Measurements from ENCODE around the gene HS3ST1.

DNA sequence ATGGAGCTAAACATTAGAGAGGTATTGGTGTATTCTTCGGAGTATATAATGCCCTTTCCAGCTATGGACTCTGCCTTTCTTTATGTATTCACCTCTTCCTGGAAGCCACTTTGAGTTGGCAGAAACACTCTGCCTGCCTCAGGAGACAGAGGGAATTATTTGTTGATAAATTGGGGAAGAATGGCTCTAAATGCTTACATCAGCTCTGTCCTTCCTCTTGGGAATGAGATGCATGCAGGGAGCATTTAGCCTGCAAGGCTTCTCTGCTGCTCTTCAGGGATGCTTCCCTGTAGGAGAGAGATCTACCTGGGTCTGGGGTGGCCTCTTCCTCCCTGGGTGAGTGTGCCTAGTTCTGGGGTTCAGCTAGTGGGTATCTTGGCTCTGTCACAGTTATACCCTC lies 6.9 kb upstream of the HS3ST1 start:
- TF ChIP-seq ELF1 (IDR thresholded peaks at IDR 0.05; ENCODE audit: borderline replicate concordance, low read depth) = no peak
- no peak for TF ChIP-seq POLR2AphosphoS5 (IDR thresholded peaks at IDR 0.05; ENCODE audit: low read depth, low read length)
- no peak for TF ChIP-seq JUND (IDR thresholded peaks at IDR 0.05)
- no peak for TF ChIP-seq EZH2 (IDR thresholded peaks at IDR 0.05)
- TF ChIP-seq, protein P1, sequence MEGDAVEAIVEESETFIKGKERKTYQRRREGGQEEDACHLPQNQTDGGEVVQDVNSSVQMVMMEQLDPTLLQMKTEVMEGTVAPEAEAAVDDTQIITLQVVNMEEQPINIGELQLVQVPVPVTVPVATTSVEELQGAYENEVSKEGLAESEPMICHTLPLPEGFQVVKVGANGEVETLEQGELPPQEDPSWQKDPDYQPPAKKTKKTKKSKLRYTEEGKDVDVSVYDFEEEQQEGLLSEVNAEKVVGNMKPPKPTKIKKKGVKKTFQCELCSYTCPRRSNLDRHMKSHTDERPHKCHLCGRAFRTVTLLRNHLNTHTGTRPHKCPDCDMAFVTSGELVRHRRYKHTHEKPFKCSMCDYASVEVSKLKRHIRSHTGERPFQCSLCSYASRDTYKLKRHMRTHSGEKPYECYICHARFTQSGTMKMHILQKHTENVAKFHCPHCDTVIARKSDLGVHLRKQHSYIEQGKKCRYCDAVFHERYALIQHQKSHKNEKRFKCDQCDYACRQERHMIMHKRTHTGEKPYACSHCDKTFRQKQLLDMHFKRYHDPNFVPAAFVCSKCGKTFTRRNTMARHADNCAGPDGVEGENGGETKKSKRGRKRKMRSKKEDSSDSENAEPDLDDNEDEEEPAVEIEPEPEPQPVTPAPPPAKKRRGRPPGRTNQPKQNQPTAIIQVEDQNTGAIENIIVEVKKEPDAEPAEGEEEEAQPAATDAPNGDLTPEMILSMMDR (IDR thresholded peaks at IDR 0.05 in 2 of 3, conservative IDR thresholded peaks at IDR 0.05 in 1 of 3; ENCODE audit: borderline replicate concordance in 1 of 3, insufficient read depth in 1 of 3, low read depth in 2 of 3, low read length in 2 of 3) = no peak
- no peak for TF ChIP-seq YY1 (IDR thresholded peaks at IDR 0.05; ENCODE audit: extremely low read depth, insufficient replicate concordance, low read depth, low read length)
- TF ChIP-seq POLR2A (IDR thresholded peaks at IDR 0.05; ENCODE audit: borderline replicate concordance, extremely low read depth, insufficient read depth, insufficient read length) = no peak

Data from HCT116 (cell line).